ENCODE results near the gene RNF32. TPM values are rescaled to one million over a fixed set of nuclear protein-coding genes. Genes with fewer than 3 reads are reported as not detected.

RNF32 gene
- total RNA-seq, 1 experiment from 2014 or later, result 1.5 TPM

GRCh38 chr7:156684251-156684650 lies 43.7 kb downstream of the RNF32 start:
- BruUV-seq (replicated peaks), result no TSS peak
- Histone ChIP-seq H3K4me3 (ENCODE audit: low read depth, low read length, poor library complexity, severe bottlenecking) (no peak overlapping the region), H3K27me3 (replicated peaks; ENCODE audit: insufficient read depth, low read depth, low read length, poor library complexity) (no peaks in the 10 kb centered on the region), H3K4me1 (ENCODE audit: insufficient read depth, low read length, poor library complexity, severe bottlenecking) (no peaks in the 10 kb centered on the region), H3K36me3 (ENCODE audit: insufficient read depth, low read length, poor library complexity, severe bottlenecking) (no peaks in the 10 kb centered on the region), H3K27ac (ENCODE audit: low read depth, low read length, poor library complexity, severe bottlenecking) (no peak overlapping the region), H3K9me3 (ENCODE audit: low read depth, low read length, poor library complexity, severe bottlenecking) (no peaks in the 10 kb centered on the region)
- TF ChIP-seq CTCF (conservative IDR thresholded peaks at IDR 0.05; ENCODE audit: low read depth, low read length) (no peak), EZH2 (IDR thresholded peaks at IDR 0.05; ENCODE audit: borderline replicate concordance, low read depth, low read length, poor library complexity, severe bottlenecking) (no peak)
- DNase-seq (ENCODE audit: low spot score), result no peak
- POLR2A ChIA-PET (ENCODE audit: low non-redundant PET), result no interaction called here
- CTCF ChIA-PET, result no interaction called here
- intact Hi-C loops (cut with micrococcal nuclease; ENCODE audit: unreplicated experiment), result no loop called here

GRCh38 chr7:156684661-156685060 lies 44.1 kb downstream of the RNF32 start:
- no peak overlapping the region for H3K27ac ChIP-seq (ENCODE audit: low read depth, low read length, poor library complexity, severe bottlenecking)
- no peak for TF ChIP-seq CTCF (conservative IDR thresholded peaks at IDR 0.05; ENCODE audit: low read depth, low read length)
- TF ChIP-seq EZH2 (IDR thresholded peaks at IDR 0.05; ENCODE audit: borderline replicate concordance, low read depth, low read length, poor library complexity, severe bottlenecking), result no peak
- H3K9me3 ChIP-seq (ENCODE audit: low read depth, low read length, poor library complexity, severe bottlenecking), result no peaks in the 10 kb centered on the region
- no TSS peak for BruUV-seq (replicated peaks)
- no peaks in the 10 kb centered on the region for H3K4me1 ChIP-seq (ENCODE audit: insufficient read depth, low read length, poor library complexity, severe bottlenecking)
- DNase-seq (ENCODE audit: low spot score), result no peak
- intact Hi-C loops (cut with micrococcal nuclease; ENCODE audit: unreplicated experiment), result no loop called here
- POLR2A ChIA-PET (ENCODE audit: low non-redundant PET), result no interaction called here
- H3K27me3 ChIP-seq (replicated peaks; ENCODE audit: insufficient read depth, low read depth, low read length, poor library complexity), result no peaks in the 10 kb centered on the region
- CTCF ChIA-PET, result no interaction called here
- no peaks in the 10 kb centered on the region for H3K36me3 ChIP-seq (ENCODE audit: insufficient read depth, low read length, poor library complexity, severe bottlenecking)
- H3K4me3 ChIP-seq (ENCODE audit: low read depth, low read length, poor library complexity, severe bottlenecking), result no peak overlapping the region

GRCh38 chr7:156691764-156692163 lies 51.2 kb downstream of the RNF32 start:
- no peaks in the 10 kb centered on the region for H3K27me3 ChIP-seq (replicated peaks; ENCODE audit: insufficient read depth, low read depth, low read length, poor library complexity)
- no peaks in the 10 kb centered on the region for H3K36me3 ChIP-seq (ENCODE audit: insufficient read depth, low read length, poor library complexity, severe bottlenecking)
- ChIA-PET CTCF (no interaction called here), POLR2A (ENCODE audit: low non-redundant PET) (no interaction called here)
- no peaks in the 10 kb centered on the region for H3K4me1 ChIP-seq (ENCODE audit: insufficient read depth, low read length, poor library complexity, severe bottlenecking)
- peaks cover 8% of the 10 kb centered on the region for H3K9me3 ChIP-seq (ENCODE audit: low read depth, low read length, poor library complexity, severe bottlenecking)
- intact Hi-C loops (cut with micrococcal nuclease; ENCODE audit: unreplicated experiment), result no loop called here
- no peak overlapping the region for H3K4me3 ChIP-seq (ENCODE audit: low read depth, low read length, poor library complexity, severe bottlenecking)
- no peak overlapping the region for H3K27ac ChIP-seq (ENCODE audit: low read depth, low read length, poor library complexity, severe bottlenecking)
- DNase-seq (ENCODE audit: low spot score), result no peak
- TF ChIP-seq EZH2 (IDR thresholded peaks at IDR 0.05; ENCODE audit: borderline replicate concordance, low read depth, low read length, poor library complexity, severe bottlenecking), result no peak
- no peak for TF ChIP-seq CTCF (conservative IDR thresholded peaks at IDR 0.05; ENCODE audit: low read depth, low read length)
- BruUV-seq (replicated peaks), result no TSS peak

Data from A673 (cell line).